HL-60 (cell line): Measurements from ENCODE around the gene DUSP7.

ENCODE experiments used
- DNase-seq, 2 experiments: peaks; one replicate each; pipeline ENCODE4 v3.0.0-alpha.2; 2010 to 2020; ENCODE audit warnings: low read depth in 1 of 2, low spot score in 1 of 2
- H3K27ac ChIP-seq: fragments of 250-450 bp; sonication (Bioruptor Pico); replicated peaks from 2 replicates; pipeline ENCODE4 v1.5.1; 2020; ENCODE audit warnings: mild to moderate bottlenecking, moderate library complexity
- H3K27me3 ChIP-seq: fragments of 250-450 bp; sonication (Bioruptor Pico); 2 replicates; pipeline ENCODE4 v1.5.1; 2021; ENCODE audit warnings: mild to moderate bottlenecking, moderate library complexity; ENCODE audit not compliant: insufficient read depth, poor library complexity, severe bottlenecking
- H3K4me3 ChIP-seq: replicated peaks from 2 replicates; pipeline ENCODE4 v1.5.1; 2011; ENCODE audit warnings: mild to moderate bottlenecking, control low read depth, low read length; ENCODE audit not compliant: insufficient read depth
- CTCF ChIP-seq: IDR thresholded peaks from one replicate; pipeline ENCODE4 v1.5.1; 2011; ENCODE audit warnings: low read length, control low read depth, inconsistent platforms; ENCODE audit not compliant: insufficient read depth
- GABPA ChIP-seq: IDR thresholded peaks from 2 replicates; pipeline ENCODE4 v1.6.1; 2012; ENCODE audit warnings: low read depth
- POLR2AphosphoS5 ChIP-seq: IDR thresholded peaks from 2 replicates; pipeline ENCODE4 v1.6.1; 2012; ENCODE audit warnings: low read depth
- SPI1 ChIP-seq: IDR thresholded peaks from 2 replicates; pipeline ENCODE4 v1.6.1; 2012; ENCODE audit warnings: low read depth, mild to moderate bottlenecking, borderline replicate concordance
- TF ChIP-seq, protein P1 (sequence below): IDR thresholded peaks from 2 replicates; pipeline ENCODE4 v1.6.1; 2012; ENCODE audit warnings: low read depth; ENCODE audit not compliant: insufficient replicate concordance

Gene DUSP7

GRCh38 chr3:52095990-52096775 is 39.8 kb upstream of the DUSP7 start:
- H3K27me3 ChIP-seq: no peaks in the 10 kb centered on the region
- H3K4me3 ChIP-seq: no peak overlapping the region
- TF ChIP-seq POLR2AphosphoS5 (no peak), CTCF (no peak), GABPA (no peak), SPI1 (no peak)
- TF ChIP-seq, protein P1, sequence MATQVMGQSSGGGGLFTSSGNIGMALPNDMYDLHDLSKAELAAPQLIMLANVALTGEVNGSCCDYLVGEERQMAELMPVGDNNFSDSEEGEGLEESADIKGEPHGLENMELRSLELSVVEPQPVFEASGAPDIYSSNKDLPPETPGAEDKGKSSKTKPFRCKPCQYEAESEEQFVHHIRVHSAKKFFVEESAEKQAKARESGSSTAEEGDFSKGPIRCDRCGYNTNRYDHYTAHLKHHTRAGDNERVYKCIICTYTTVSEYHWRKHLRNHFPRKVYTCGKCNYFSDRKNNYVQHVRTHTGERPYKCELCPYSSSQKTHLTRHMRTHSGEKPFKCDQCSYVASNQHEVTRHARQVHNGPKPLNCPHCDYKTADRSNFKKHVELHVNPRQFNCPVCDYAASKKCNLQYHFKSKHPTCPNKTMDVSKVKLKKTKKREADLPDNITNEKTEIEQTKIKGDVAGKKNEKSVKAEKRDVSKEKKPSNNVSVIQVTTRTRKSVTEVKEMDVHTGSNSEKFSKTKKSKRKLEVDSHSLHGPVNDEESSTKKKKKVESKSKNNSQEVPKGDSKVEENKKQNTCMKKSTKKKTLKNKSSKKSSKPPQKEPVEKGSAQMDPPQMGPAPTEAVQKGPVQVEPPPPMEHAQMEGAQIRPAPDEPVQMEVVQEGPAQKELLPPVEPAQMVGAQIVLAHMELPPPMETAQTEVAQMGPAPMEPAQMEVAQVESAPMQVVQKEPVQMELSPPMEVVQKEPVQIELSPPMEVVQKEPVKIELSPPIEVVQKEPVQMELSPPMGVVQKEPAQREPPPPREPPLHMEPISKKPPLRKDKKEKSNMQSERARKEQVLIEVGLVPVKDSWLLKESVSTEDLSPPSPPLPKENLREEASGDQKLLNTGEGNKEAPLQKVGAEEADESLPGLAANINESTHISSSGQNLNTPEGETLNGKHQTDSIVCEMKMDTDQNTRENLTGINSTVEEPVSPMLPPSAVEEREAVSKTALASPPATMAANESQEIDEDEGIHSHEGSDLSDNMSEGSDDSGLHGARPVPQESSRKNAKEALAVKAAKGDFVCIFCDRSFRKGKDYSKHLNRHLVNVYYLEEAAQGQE: no peak
- H3K27ac ChIP-seq: no peak overlapping the region
- no peak for DNase-seq

- no peak for DNase-seq
- no peak overlapping the region for H3K4me3 ChIP-seq
- H3K27ac ChIP-seq: no peak overlapping the region
- no peaks in the 10 kb centered on the region for H3K27me3 ChIP-seq
- no peak for TF ChIP-seq CTCF
- TF ChIP-seq GABPA: no peak
- TF ChIP-seq, protein P1: no peak
- TF ChIP-seq SPI1: no peak
- TF ChIP-seq POLR2AphosphoS5: no peak
Observed at GRCh38 chr3:52094571-52095485, 38.5 kb upstream of the DUSP7 start.

- no peak overlapping the region for H3K27ac ChIP-seq
Observed at GRCh38 chr3:52093756-52094545, 37.6 kb upstream of the DUSP7 start.

More at GRCh38 chr3:52093756-52094545, 37.6 kb upstream of the DUSP7 start:
- no peak overlapping the region for H3K4me3 ChIP-seq
- TF ChIP-seq POLR2AphosphoS5: no peak
- no peak for TF ChIP-seq SPI1
- no peak for TF ChIP-seq CTCF
- TF ChIP-seq, protein P1: no peak
- no peak for TF ChIP-seq GABPA
- H3K27me3 ChIP-seq: no peaks in the 10 kb centered on the region
- DNase-seq: no peak
